IMR-90 (cell line): Measurements from ENCODE around the gene CYP8B1. TPM values are rescaled to one million over a fixed set of nuclear protein-coding genes. Genes with fewer than 3 reads are reported as not detected.

ENCODE experiments used
- ATAC-seq: fragments of 200-7000 bp; cut with Tn5 transposase; 2 replicates; pipeline ENCODE4 v1.9.1; 2020; ENCODE audit warnings: low read depth, mild to moderate bottlenecking, moderate library complexity
- BruUV-seq: library from RNA; stranded (reverse); fragments of 400-500 nt; replicated peaks from 2 replicates; lab custom pipeline; 2021; lab: Mats Ljungman, UMichigan
- CTCF ChIA-PET: fragments of 300-600 bp; formaldehyde crosslinking; extraction: SDS; loops from one replicate; lab custom pipeline; 2021; ENCODE audit warnings: antibody characterized with exemption; lab: Yijun Ruan, JAX
- POLR2A ChIA-PET: fragments of 300-600 bp; sonication (Branson Sonifier 250); formaldehyde crosslinking; loops from one replicate; lab custom pipeline; 2022; ENCODE audit warnings: antibody characterized with exemption; ENCODE audit not compliant: unreplicated experiment; lab: Charles Lee
- DNase-seq: peaks from one replicate; pipeline ENCODE4 v3.0.0; 2013
- H2AFZ ChIP-seq: replicated peaks from 2 replicates; pipeline ENCODE3; 2013; ENCODE audit warnings: low read length, mild to moderate bottlenecking; ENCODE audit not compliant: poor library complexity
- H2AK5ac ChIP-seq: 2 replicates; pipeline ENCODE4 v1.6.1; 2013; ENCODE audit warnings: low read depth, low read length, inconsistent platforms
- H2AK9ac ChIP-seq: replicated peaks from 2 replicates; pipeline ENCODE3; 2013; ENCODE audit warnings: mild to moderate bottlenecking, low read depth, low read length, moderate library complexity; ENCODE audit not compliant: poor library complexity
- H2BK120ac ChIP-seq: 2 replicates; pipeline ENCODE4 v1.6.1; 2013; ENCODE audit warnings: low read depth, low read length, inconsistent platforms
- H2BK15ac ChIP-seq: 3 replicates; pipeline ENCODE4 v1.6.1; 2013; ENCODE audit warnings: low read depth, low read length, inconsistent platforms
- H2BK20ac ChIP-seq: 2 replicates; pipeline ENCODE4 v1.6.1; 2013; ENCODE audit warnings: low read depth, mild to moderate bottlenecking, inconsistent platforms, low read length, moderate library complexity
- H2BK5ac ChIP-seq: 2 replicates; pipeline ENCODE4 v1.6.1; 2013; ENCODE audit warnings: mild to moderate bottlenecking, low read depth, low read length, inconsistent platforms; ENCODE audit not compliant: poor library complexity, severe bottlenecking
- H3K14ac ChIP-seq: replicated peaks from 2 replicates; pipeline ENCODE4 v1.6.1; 2013; ENCODE audit warnings: low read depth, low read length, inconsistent platforms
- H3K18ac ChIP-seq: 2 replicates; pipeline ENCODE4 v1.6.1; 2013; ENCODE audit warnings: low read depth, low read length, control low read depth
- H3K23ac ChIP-seq: 2 replicates; pipeline ENCODE4 v1.6.1; 2013; ENCODE audit warnings: low read depth, low read length, inconsistent platforms
- H3K27ac ChIP-seq: 2 replicates; pipeline ENCODE4 v1.5.1; 2013; ENCODE audit warnings: mild to moderate bottlenecking, control low read depth, low read length; ENCODE audit not compliant: insufficient read depth
- H3K27me3 ChIP-seq: 2 replicates; pipeline ENCODE4 v1.6.1; 2013; ENCODE audit warnings: low read length; ENCODE audit not compliant: control insufficient read depth, insufficient read depth
- H3K36me3 ChIP-seq: 2 replicates; pipeline ENCODE4 v1.6.1; 2013; ENCODE audit warnings: low read length, mixed read lengths; ENCODE audit not compliant: control insufficient read depth, insufficient read depth
- H3K4ac ChIP-seq: 2 replicates; pipeline ENCODE4 v1.6.1; 2013; ENCODE audit warnings: low read depth, low read length, inconsistent platforms
- H3K4me1 ChIP-seq: 2 replicates; pipeline ENCODE4 v1.6.1; 2013; ENCODE audit warnings: low read length, mixed read lengths; ENCODE audit not compliant: control insufficient read depth, insufficient read depth
- H3K4me2 ChIP-seq: 2 replicates; pipeline ENCODE4 v1.6.1; 2013; ENCODE audit warnings: low read depth, mild to moderate bottlenecking, control low read depth, low read length, moderate library complexity
- H3K4me3 ChIP-seq: 2 replicates; pipeline ENCODE4 v1.5.1; 2013; ENCODE audit warnings: low read depth, mild to moderate bottlenecking, control low read depth, low read length, moderate library complexity; ENCODE audit not compliant: insufficient read depth
- H3K56ac ChIP-seq: 2 replicates; pipeline ENCODE4 v1.6.1; 2013; ENCODE audit warnings: low read length, inconsistent platforms; ENCODE audit not compliant: insufficient read depth; ENCODE audit errors: extremely low read depth
- H3K79me1 ChIP-seq, 2 experiments: 2 replicates each; pipeline ENCODE4 v1.6.1; 2013; ENCODE audit warnings: low read length in 2 of 2, inconsistent platforms in 1 of 2, low read depth in 1 of 2
- H3K9ac ChIP-seq: 2 replicates; pipeline ENCODE4 v1.6.1; 2013; ENCODE audit warnings: low read depth, low read length, control low read depth
- H3K9me1 ChIP-seq: 2 replicates; pipeline ENCODE4 v1.6.1; 2013; ENCODE audit warnings: low read length, inconsistent platforms; ENCODE audit not compliant: insufficient read depth
- H3K9me3 ChIP-seq: 2 replicates; pipeline ENCODE4 v1.6.1; 2013; ENCODE audit warnings: low read length; ENCODE audit not compliant: control insufficient read depth, insufficient read depth
- H4K20me1 ChIP-seq: 2 replicates; pipeline ENCODE4 v1.6.1; 2013; ENCODE audit warnings: low read length, inconsistent platforms; ENCODE audit not compliant: insufficient read depth
- H4K5ac ChIP-seq: 2 replicates; pipeline ENCODE4 v1.6.1; 2013; ENCODE audit warnings: mild to moderate bottlenecking, low read depth, low read length, control low read depth
- H4K8ac ChIP-seq, 2 experiments: 2 replicates each; pipeline ENCODE4 v1.6.1; 2013; ENCODE audit warnings: low read depth in 2 of 2, low read length in 2 of 2, control low read depth in 1 of 2, inconsistent platforms in 1 of 2
- H4K91ac ChIP-seq: 2 replicates; pipeline ENCODE4 v1.6.1; 2013; ENCODE audit warnings: low read depth, low read length, inconsistent platforms; ENCODE audit not compliant: insufficient read depth
- BHLHE40 ChIP-seq: fragments of 150-350 bp; IDR thresholded peaks from 2 replicates; pipeline ENCODE4 v1.6.1; 2016; ENCODE audit warnings: mild to moderate bottlenecking, low read depth, low read length
- CEBPB ChIP-seq: IDR thresholded peaks from 2 replicates; pipeline ENCODE4 v1.6.1; 2012; ENCODE audit warnings: low read depth, low read length, improper control_type of control experiment
- CHD1 ChIP-seq: IDR thresholded peaks from 2 replicates; pipeline ENCODE4 v1.6.1; 2012; ENCODE audit warnings: low read depth, low read length, improper control_type of control experiment
- CTCF ChIP-seq: conservative IDR thresholded peaks from 2 replicates; pipeline ENCODE4 v1.5.1; 2012; ENCODE audit warnings: mild to moderate bottlenecking, low read depth, low read length, improper control_type of control experiment
- ELK1 ChIP-seq: fragments of 150-350 bp; IDR thresholded peaks from 2 replicates; pipeline ENCODE4 v1.6.1; 2016; ENCODE audit warnings: low read depth, mild to moderate bottlenecking, low read length, moderate library complexity, borderline replicate concordance
- FOS ChIP-seq: fragments of 150-350 bp; IDR thresholded peaks from 2 replicates; pipeline ENCODE4 v1.6.1; 2016; ENCODE audit warnings: low read depth, low read length
- MAFK ChIP-seq: IDR thresholded peaks from 2 replicates; pipeline ENCODE4 v1.6.1; 2012; ENCODE audit warnings: low read depth, low read length, improper control_type of control experiment
- MAZ ChIP-seq: IDR thresholded peaks from 2 replicates; pipeline ENCODE4 v1.6.1; 2012; ENCODE audit warnings: low read depth, mild to moderate bottlenecking, low read length, improper control_type of control experiment, moderate library complexity, borderline replicate concordance
- MXI1 ChIP-seq: IDR thresholded peaks from 2 replicates; pipeline ENCODE4 v1.6.1; 2012; ENCODE audit warnings: low read depth, mild to moderate bottlenecking, low read length, moderate library complexity, borderline replicate concordance
- NFE2L2 ChIP-seq: fragments of 150-350 bp; IDR thresholded peaks from 2 replicates; pipeline ENCODE4 v1.6.1; 2016; ENCODE audit warnings: low read depth, mild to moderate bottlenecking, low read length
- RAD21 ChIP-seq: IDR thresholded peaks from 2 replicates; pipeline ENCODE4 v1.6.1; 2012; ENCODE audit warnings: low read length, improper control_type of control experiment
- RFX5 ChIP-seq: IDR thresholded peaks from 2 replicates; pipeline ENCODE4 v1.8.0; 2012; ENCODE audit warnings: low read depth, mild to moderate bottlenecking, low read length, moderate library complexity
- USF2 ChIP-seq: fragments of 150-350 bp; IDR thresholded peaks from 2 replicates; pipeline ENCODE4 v1.6.1; 2017; ENCODE audit warnings: mild to moderate bottlenecking, antibody characterized with exemption, low read length, low read depth
- WGBS, 2 experiments: methylation state at CpG; one replicate each; pipeline versions ENCODE4 v1.1.5 to v1.1.7; 2013; ENCODE audit warnings: missing lambda C conversion rate in 2 of 2; ENCODE audit not compliant: insufficient read length in 1 of 2; ENCODE audit errors: extremely low coverage in 2 of 2; 5-methylcytosine and 5-hydroxymethylcytosine counted together
- dilution Hi-C: fragments of 300-500 bp; cut with HindIII; formaldehyde crosslinking; loops from one replicate; pipeline ENCODE4 v1.14.3; 2018; ENCODE audit warnings: low sequenced_read_pairs; ENCODE audit not compliant: unreplicated experiment
- in situ Hi-C: fragments of 300-500 bp; cut with MboI; formaldehyde crosslinking; loops from 3 replicates; pipeline ENCODE4 v1.14.3; 2019; ENCODE audit warnings: low sequenced_read_pairs, inconsistent platforms, mixed read lengths
- intact Hi-C: fragments of 100-400 bp; cut with micrococcal nuclease; formaldehyde crosslinking; loops from 2 replicates; pipeline ENCODE4 v1.10.0; 2022
- polyA plus RNA-seq, 3 experiments: library from polyadenylated mRNA; depleted of rRNA; stranded (reverse); fragments of >200 nt; gene quantifications; 2 replicates each; pipeline ENCODE4 v1.2.3, GENCODE V29; 2012; ENCODE audit warnings: low replicate concordance in 1 of 3
- total RNA-seq: library from RNA; depleted of rRNA; stranded (reverse); fragments of >200 nt; gene quantifications from 2 replicates; pipeline ENCODE4 v1.2.3, GENCODE V29; 2012

Gene CYP8B1
- total and polyA plus RNA-seq, 2 of the 4 experiments (the other 2 are of a cell fraction) = not detected

GRCh38 chr3:42891042-42891441 is 15.4 kb upstream of the CYP8B1 start:
- Histone ChIP-seq H3K27me3 (no peaks in the 10 kb centered on the region), H2AK9ac (no peak overlapping the region), H3K4me1 (no peaks in the 10 kb centered on the region), H3K4me3 (no peak overlapping the region), H4K5ac (no peak overlapping the region), H2AFZ (no peak overlapping the region), H3K56ac (no peak overlapping the region), H3K36me3 (no peaks in the 10 kb centered on the region), H4K20me1 (no peaks in the 10 kb centered on the region), H4K91ac (no peak overlapping the region), H3K23ac (no peak overlapping the region), H4K8ac (no peak overlapping the region), H3K9me3 (no peaks in the 10 kb centered on the region), H3K14ac (no peak overlapping the region), H2BK15ac (no peak overlapping the region), H2BK20ac (no peak overlapping the region), H3K4me2 (no peak overlapping the region), H3K9ac (no peak overlapping the region), H3K27ac (no peak overlapping the region), H2BK5ac (no peak overlapping the region), H2AK5ac (no peak overlapping the region), H3K79me1 (no peaks in the 10 kb centered on the region), H3K18ac (no peak overlapping the region), H3K4ac (no peak overlapping the region), H3K9me1 (no peaks in the 10 kb centered on the region), H2BK120ac (no peak overlapping the region)
- no peak for DNase-seq
- BruUV-seq = no TSS peak
- in situ Hi-C loops = no loop called here
- CTCF ChIA-PET = no interaction called here
- dilution Hi-C loops = no loop called here
- POLR2A ChIA-PET = no interaction called here
- no peak for ATAC-seq
- TF ChIP-seq FOS (no peak), BHLHE40 (no peak), MXI1 (no peak), CTCF (no peak), CEBPB (no peak), NFE2L2 (no peak), CHD1 (no peak), ELK1 (no peak), USF2 (no peak), RAD21 (no peak), RFX5 (no peak), MAFK (no peak), MAZ (no peak)
- intact Hi-C loops = no loop called here
- no CpG with 5 or more reads among the region's 2 CpGs for WGBS, 2 experiments
